NOMO-1 treated with dmso at 0.1 percent for 144 hours (cell line): Measurements from ENCODE around the gene STAC2.
A peak's percentile ranks its signal among the peaks of the same experiment; 100 is the strongest.
"Not testable (repeated sequence)": the region's sequence is repeated elsewhere in the genome, so short reads cannot be mapped to it uniquely, and the experiment has no call there.

Source experiments
- DNase-seq: peaks from one replicate; lab custom pipeline; 2025; ENCODE audit not compliant: unreplicated experiment; lab: John Stamatoyannopoulos, UW

The STAC2 gene, protein sequence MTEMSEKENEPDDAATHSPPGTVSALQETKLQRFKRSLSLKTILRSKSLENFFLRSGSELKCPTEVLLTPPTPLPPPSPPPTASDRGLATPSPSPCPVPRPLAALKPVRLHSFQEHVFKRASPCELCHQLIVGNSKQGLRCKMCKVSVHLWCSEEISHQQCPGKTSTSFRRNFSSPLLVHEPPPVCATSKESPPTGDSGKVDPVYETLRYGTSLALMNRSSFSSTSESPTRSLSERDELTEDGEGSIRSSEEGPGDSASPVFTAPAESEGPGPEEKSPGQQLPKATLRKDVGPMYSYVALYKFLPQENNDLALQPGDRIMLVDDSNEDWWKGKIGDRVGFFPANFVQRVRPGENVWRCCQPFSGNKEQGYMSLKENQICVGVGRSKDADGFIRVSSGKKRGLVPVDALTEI

DNA sequence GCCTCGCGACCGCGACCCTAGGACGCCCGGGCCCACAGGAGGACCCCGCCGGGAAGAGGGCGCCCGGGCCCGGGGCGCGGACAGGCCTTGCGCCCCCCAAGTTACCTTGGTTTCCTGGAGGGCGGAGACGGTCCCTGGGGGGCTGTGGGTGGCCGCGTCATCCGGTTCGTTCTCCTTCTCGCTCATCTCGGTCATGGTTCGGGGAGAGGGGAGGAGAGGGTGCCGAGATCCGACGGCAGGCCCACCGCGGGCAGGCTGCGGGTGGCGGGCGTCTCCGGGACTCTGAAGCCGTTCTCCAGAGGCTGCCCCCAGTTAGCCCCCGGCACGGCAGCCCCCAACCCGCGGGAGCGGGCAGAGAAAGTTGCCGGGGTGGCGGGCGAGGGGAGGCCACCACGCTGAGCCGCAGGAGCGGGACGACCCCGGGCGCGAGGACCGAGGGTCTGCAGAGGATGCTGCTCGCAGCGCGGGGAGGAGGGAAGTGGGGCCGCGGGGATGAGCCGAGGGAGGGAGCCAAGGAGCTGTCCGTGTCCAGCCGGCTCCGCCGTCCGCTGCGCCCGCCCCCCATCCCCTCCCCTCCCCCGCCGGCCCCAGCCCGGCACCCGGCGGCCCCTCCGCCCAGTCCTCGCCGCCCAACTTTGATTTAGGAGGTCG lies at the start of gene STAC2:
STAC2 (minus strand) TSS at position 638 of the 651 bp plus-strand sequence; CDS start at position 195, 443 bp downstream.
- no peak for DNase-seq

DNA sequence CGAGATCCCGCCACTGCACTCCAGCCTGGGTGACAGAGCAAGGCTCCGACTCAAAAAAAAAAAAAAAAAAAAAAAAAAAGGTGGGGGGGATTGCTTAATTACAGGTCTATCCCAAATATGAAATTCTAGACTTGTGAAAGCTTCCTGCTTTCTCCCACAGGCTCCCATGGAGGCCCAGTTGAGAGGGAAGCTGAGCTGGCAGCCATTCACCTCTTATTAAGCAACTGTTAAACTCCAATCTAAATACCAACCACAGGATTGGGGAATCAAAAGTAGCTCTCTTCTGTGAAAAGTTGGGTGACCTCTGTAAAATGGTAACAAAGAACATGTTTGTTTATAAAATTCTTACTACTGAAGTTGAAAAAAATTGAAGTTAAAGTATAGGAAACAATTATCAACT lies 45.8 kb upstream of the STAC2 start:
- DNase-seq: peak; percentile 1

GRCh38 chr17:39270923-39271322 lies 45.2 kb upstream of the STAC2 start:
- DNase-seq: peak; percentile 60

GRCh38 chr17:39264119-39264518 lies 38.4 kb upstream of the STAC2 start:
- DNase-seq: no peak

- DNase-seq: no peak
These were observed 35.5 kb upstream of the STAC2 start for GRCh38 chr17:39261286-39261685.

DNA sequence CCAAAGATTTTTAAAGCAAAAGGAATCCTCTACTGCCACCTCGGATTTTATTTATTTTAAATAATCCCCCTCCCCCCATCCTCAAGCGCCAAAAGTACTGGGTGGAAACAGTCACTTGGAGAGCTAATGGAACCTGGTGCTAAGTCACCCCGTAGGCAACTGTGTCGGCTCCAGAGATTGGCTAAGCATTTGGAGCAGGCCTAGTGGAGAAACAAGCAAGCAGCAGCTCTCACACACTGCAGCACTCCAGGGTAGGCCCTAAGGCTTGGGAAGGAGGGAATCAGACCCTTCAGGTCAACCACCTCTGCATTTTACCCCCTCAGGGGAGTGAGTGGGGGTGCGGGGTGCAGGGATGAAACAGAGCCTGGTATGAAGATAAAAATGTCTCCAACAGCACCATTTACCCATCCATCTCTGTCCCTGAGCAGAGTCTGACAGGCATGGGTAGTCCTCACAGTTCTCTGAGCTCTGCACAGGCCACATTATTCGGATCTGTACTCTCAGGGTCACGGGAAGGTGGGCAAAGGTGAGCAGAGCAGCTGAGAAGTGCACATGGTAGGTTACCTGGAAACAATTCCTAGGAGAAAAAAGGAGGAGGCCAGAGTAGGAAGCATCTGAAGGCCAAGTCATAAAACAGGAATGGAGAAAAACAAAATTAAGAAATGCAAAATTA lies 27.2 kb upstream of the STAC2 start:
- DNase-seq: no peak

GRCh38 chr17:39251997-39252396 lies 26.3 kb upstream of the STAC2 start:
- no peak for DNase-seq

DNA sequence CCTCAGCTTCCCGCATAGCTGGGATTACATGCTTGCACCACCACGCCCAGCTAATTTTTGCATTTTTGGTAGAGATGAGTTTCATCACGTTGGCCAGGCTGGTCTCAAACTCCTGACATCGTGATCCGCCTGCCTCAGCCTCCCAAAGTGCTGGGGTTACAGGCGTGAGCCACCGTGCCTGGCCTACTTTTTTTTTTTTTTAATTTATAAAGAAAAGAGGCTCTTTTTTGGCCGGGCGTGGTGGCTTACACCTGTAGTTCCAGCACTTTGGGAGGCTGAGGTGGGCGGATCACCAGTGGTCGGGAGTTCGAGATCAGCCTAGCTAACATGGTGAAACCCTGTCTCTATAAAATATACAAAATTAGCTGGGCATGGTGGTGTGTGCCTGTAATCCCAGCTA lies 24.3 kb upstream of the STAC2 start:
- DNase-seq: not testable (repeated sequence)

GRCh38 chr17:39246274-39246673 lies 20.5 kb upstream of the STAC2 start:
- DNase-seq: no peak

DNA sequence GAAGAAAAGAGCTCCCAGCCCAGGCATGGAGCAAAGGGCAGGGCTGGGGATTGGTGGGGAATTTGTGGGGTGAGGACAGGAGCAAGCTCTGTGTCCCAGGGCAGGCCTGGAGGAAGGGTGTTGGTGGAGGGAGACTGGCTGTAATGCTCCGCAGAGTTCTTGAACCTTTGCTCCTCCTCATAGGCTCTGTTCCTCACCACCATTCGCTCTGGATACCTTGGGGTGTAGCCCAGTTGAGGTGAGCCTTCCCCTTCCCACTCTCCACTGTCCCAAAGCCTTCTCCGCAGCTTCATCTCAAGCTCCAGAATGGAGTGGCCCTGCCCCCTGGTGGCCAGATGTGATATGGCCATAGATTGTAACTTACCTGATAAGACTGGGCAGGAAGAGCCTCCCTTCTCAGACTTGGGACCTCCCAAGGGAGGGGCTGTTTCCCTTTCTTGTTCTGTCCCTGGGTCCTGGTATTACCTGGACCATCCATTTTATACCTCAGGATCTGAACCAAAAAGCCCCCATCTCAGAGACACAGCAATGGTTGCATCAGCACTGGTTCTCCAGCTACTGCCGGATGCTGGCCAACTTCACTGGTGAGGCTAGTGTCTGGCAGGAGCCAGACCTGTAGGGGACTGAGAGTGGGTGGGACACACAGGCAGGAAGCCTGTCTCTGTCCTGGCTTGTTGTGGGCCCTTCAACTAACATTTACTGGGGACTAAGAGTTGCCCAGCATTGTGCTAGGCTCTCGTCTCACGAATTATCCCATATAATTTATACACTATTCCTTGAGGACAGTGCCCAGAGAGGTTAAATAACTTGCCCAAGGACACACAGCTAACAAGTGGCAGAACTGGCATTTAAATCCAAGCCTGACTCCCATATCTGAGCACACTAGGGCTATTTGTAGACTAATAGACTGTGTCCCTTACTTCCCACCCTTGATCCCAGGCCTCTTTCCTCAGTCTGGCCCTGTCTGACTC lies 19.1 kb upstream of the STAC2 start:
- peak; percentile 51 for DNase-seq

- DNase-seq: no peak
These were observed 18.4 kb upstream of the STAC2 start for GRCh38 chr17:39244016-39244599.

DNA sequence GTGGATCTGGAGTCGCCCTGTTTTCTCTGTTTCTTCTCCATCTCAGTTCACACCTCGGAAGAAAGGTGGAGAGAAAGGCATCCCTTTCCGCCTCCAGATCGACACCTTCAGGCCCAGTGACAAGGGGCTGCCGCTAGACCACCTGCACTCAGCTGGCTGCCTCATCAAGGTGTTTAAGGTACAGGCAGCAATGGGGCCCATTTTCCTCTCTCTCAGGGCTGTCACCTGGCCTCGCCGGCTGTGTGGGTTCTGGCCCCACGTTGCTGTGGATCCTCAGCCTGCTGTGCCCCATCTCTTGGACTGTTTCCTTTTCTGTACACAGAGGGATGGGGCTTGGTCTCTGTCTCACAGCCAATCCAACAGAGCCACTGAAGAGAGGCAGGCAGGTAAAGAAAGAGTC lies 17.4 kb upstream of the STAC2 start:
- no peak for DNase-seq

DNA sequence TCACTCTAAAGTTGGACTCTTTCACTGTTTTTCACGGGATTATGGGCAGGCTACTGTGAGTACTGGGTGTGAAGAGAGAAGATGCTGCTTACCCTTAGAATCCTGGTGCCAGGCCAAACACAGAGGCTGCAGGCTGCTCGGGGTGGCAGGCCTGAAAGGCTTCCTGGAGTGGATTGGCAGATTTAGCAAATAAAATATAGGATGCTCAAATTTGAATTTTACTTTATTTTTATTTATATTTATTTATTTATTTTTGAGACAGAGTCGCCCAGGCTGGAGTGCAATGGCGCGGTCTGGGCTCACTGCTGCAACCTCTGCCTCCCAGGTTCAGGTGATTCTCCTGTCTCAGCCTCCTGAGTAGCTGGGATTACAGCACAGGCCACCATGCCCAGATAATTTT lies 14.9 kb upstream of the STAC2 start:
- no peak for DNase-seq

- no peak for DNase-seq
These were observed 14.0 kb upstream of the STAC2 start for GRCh38 chr17:39239640-39240314.

- DNase-seq: no peak
These were observed 12.7 kb upstream of the STAC2 start for GRCh38 chr17:39238311-39238972.

- DNase-seq: no peak
These were observed 11.8 kb upstream of the STAC2 start for GRCh38 chr17:39237586-39237985.

GRCh38 chr17:39236981-39237441 lies 11.3 kb upstream of the STAC2 start:
- DNase-seq: no peak

GRCh38 chr17:39236450-39236927 lies 10.7 kb upstream of the STAC2 start:
- DNase-seq: no peak
